HAP-1 (cell line): ENCODE results near the gene BTNL2.
"Not testable (repeated sequence)": the region's sequence is repeated elsewhere in the genome, so short reads cannot be mapped to it uniquely, and the experiment has no call there.

Experiments used
- DNase-seq, 2 experiments: peaks; one replicate each; pipeline ENCODE4 v3.0.0-alpha.2; 2016 to 2020; ENCODE audit warnings: low spot score in 2 of 2
- H3K27me3 ChIP-seq: fragments of 250-450 bp; sonication (Bioruptor Pico); 2 replicates; pipeline ENCODE4 v1.5.1; 2020; ENCODE audit warnings: low read depth, mild to moderate bottlenecking, moderate library complexity
- H3K36me3 ChIP-seq: fragments of 250-450 bp; sonication (Bioruptor Pico); replicated peaks from 2 replicates; pipeline ENCODE4 v1.5.1; 2020; ENCODE audit warnings: mild to moderate bottlenecking
- H3K4me1 ChIP-seq: fragments of 250-450 bp; sonication (Bioruptor Pico); 2 replicates; pipeline ENCODE4 v1.5.1; 2020; ENCODE audit warnings: mild to moderate bottlenecking
- H3K4me3 ChIP-seq: fragments of 250-450 bp; sonication (Bioruptor Pico); 2 replicates; pipeline ENCODE4 v1.5.1; 2020; ENCODE audit warnings: mild to moderate bottlenecking, moderate library complexity
- H3K9me3 ChIP-seq: fragments of 250-450 bp; sonication (Bioruptor Pico); 2 replicates; pipeline ENCODE4 v1.5.1; 2020; ENCODE audit warnings: mild to moderate bottlenecking, moderate library complexity
- in situ Hi-C: fragments of 300-500 bp; cut with MboI; formaldehyde crosslinking; loops from 3 replicates; pipeline ENCODE4 v1.14.3; 2020; ENCODE audit warnings: low sequenced_read_pairs, inconsistent platforms, mixed read lengths

The BTNL2 gene

GRCh38 chr6:32406857-32407256 lies at the start of gene BTNL2:
TSS of gene BTNL2 (minus strand) at chr6:32407181. CDS start at chr6:32407123, 58 bp downstream.
- no peaks in the 10 kb centered on the region for H3K4me1 ChIP-seq
- no peak for DNase-seq
- no peaks in the 10 kb centered on the region for H3K36me3 ChIP-seq
- no peaks in the 10 kb centered on the region for H3K9me3 ChIP-seq
- H3K4me3 ChIP-seq = no peak within 1 kb of the TSS
- H3K27me3 ChIP-seq = peaks cover 35% of the 10 kb centered on the region
- in situ Hi-C loops = no loop called here

- Histone ChIP-seq H3K4me3 (no peak overlapping the region), H3K4me1 (no peaks in the 10 kb centered on the region), H3K27me3 (no peaks in the 10 kb centered on the region; the same call in 1 of the 2 replicates), H3K36me3 (no peaks in the 10 kb centered on the region), H3K9me3 (no peaks in the 10 kb centered on the region)
- no peak for DNase-seq
- in situ Hi-C loops = no loop called here
These were observed 42.2 kb upstream of the BTNL2 start for GRCh38 chr6:32449088-32449736.

GRCh38 chr6:32447932-32448331 lies 41.0 kb upstream of the BTNL2 start:
- no peak for DNase-seq
- no peak overlapping the region for H3K4me3 ChIP-seq
- no peaks in the 10 kb centered on the region for H3K9me3 ChIP-seq
- H3K27me3 ChIP-seq = no peaks in the 10 kb centered on the region; the same call in 1 of the 2 replicates
- in situ Hi-C loops = no loop called here
- no peaks in the 10 kb centered on the region for H3K4me1 ChIP-seq
- H3K36me3 ChIP-seq = no peaks in the 10 kb centered on the region

- no peaks in the 10 kb centered on the region for H3K36me3 ChIP-seq
- no peaks in the 10 kb centered on the region for H3K4me1 ChIP-seq
- in situ Hi-C loops = no loop called here
- H3K4me3 ChIP-seq = no peak overlapping the region
- DNase-seq = no peak
- no peaks in the 10 kb centered on the region; the same call in 1 of the 2 replicates for H3K27me3 ChIP-seq
- H3K9me3 ChIP-seq = no peaks in the 10 kb centered on the region
These were observed 38.4 kb upstream of the BTNL2 start for GRCh38 chr6:32445321-32445854.

- Histone ChIP-seq H3K4me1 (no peaks in the 10 kb centered on the region), H3K36me3 (no peaks in the 10 kb centered on the region), H3K4me3 (no peak overlapping the region), H3K9me3 (no peaks in the 10 kb centered on the region), H3K27me3 (no peaks in the 10 kb centered on the region; the same call in 1 of the 2 replicates)
- in situ Hi-C loops = no loop called here
- no peak for DNase-seq
These were observed 37.5 kb upstream of the BTNL2 start for GRCh38 chr6:32444433-32444832.

- Histone ChIP-seq H3K27me3 (peaks cover 3% of the 10 kb centered on the region; the same call in 1 of the 2 replicates), H3K36me3 (no peaks in the 10 kb centered on the region), H3K9me3 (no peaks in the 10 kb centered on the region), H3K4me3 (no peak overlapping the region), H3K4me1 (no peaks in the 10 kb centered on the region)
- DNase-seq = no peak
- in situ Hi-C loops = no loop called here
These were observed 36.1 kb upstream of the BTNL2 start for GRCh38 chr6:32442977-32443552.

GRCh38 chr6:32442243-32442667 lies 35.3 kb upstream of the BTNL2 start:
- no peaks in the 10 kb centered on the region for H3K36me3 ChIP-seq
- H3K4me1 ChIP-seq = no peaks in the 10 kb centered on the region
- in situ Hi-C loops = no loop called here
- no peaks in the 10 kb centered on the region for H3K9me3 ChIP-seq
- H3K27me3 ChIP-seq = 0 out of 2 replicates have a peak, but pooled peaks cover 3% of the 10 kb centered on the region
- no peak for DNase-seq
- no peak overlapping the region for H3K4me3 ChIP-seq

GRCh38 chr6:32439602-32440214 lies 32.7 kb upstream of the BTNL2 start, which contains the start of gene HLA-DRA:
TSS of gene HLA-DRA (plus strand) at chr6:32439887. CDS start at chr6:32439951, 64 bp downstream.
- in situ Hi-C loops = no loop called here
- H3K9me3 ChIP-seq = no peaks in the 10 kb centered on the region
- no peaks in the 10 kb centered on the region for H3K36me3 ChIP-seq
- H3K27me3 ChIP-seq = 0 out of 2 replicates have a peak, but pooled peaks cover 3% of the 10 kb centered on the region
- no peak within 1 kb of the TSS for H3K4me3 ChIP-seq
- H3K4me1 ChIP-seq = no peaks in the 10 kb centered on the region
- DNase-seq = peak; percentile 28 to 39

GRCh38 chr6:32439139-32439538 lies 32.2 kb upstream of the BTNL2 start:
- in situ Hi-C loops = no loop called here
- no peaks in the 10 kb centered on the region for H3K36me3 ChIP-seq
- H3K4me1 ChIP-seq = no peaks in the 10 kb centered on the region
- H3K9me3 ChIP-seq = no peaks in the 10 kb centered on the region
- no peak for DNase-seq
- H3K27me3 ChIP-seq = 0 out of 2 replicates have a peak, but pooled peaks cover 5% of the 10 kb centered on the region
- H3K4me3 ChIP-seq = no peak overlapping the region

- 0 out of 2 replicates have a peak, but pooled peaks cover 5% of the 10 kb centered on the region for H3K27me3 ChIP-seq
- H3K4me3 ChIP-seq = no peak overlapping the region
- DNase-seq = no peak
- no peaks in the 10 kb centered on the region for H3K9me3 ChIP-seq
- in situ Hi-C loops = no loop called here
- no peaks in the 10 kb centered on the region for H3K4me1 ChIP-seq
- no peaks in the 10 kb centered on the region for H3K36me3 ChIP-seq
These were observed 30.2 kb upstream of the BTNL2 start for GRCh38 chr6:32436995-32437836.

GRCh38 chr6:32436186-32436585 lies 29.2 kb upstream of the BTNL2 start:
- DNase-seq = no peak
- Histone ChIP-seq H3K27me3 (0 out of 2 replicates have a peak, but pooled peaks cover 5% of the 10 kb centered on the region), H3K36me3 (no peaks in the 10 kb centered on the region), H3K4me3 (no peak overlapping the region), H3K4me1 (no peaks in the 10 kb centered on the region), H3K9me3 (no peaks in the 10 kb centered on the region)
- in situ Hi-C loops = no loop called here

GRCh38 chr6:32433950-32434349 lies 27.0 kb upstream of the BTNL2 start:
- in situ Hi-C loops, H3K4me1 ChIP-seq: not testable (repeated sequence)

GRCh38 chr6:32432050-32432450 lies 25.1 kb upstream of the BTNL2 start:
- in situ Hi-C loops = no loop called here
- Histone ChIP-seq H3K36me3 (no peaks in the 10 kb centered on the region), H3K9me3 (no peaks in the 10 kb centered on the region), H3K4me1 (no peaks in the 10 kb centered on the region), H3K4me3 (no peak overlapping the region), H3K27me3 (0 out of 2 replicates have a peak, but pooled peaks cover 2% of the 10 kb centered on the region)
- peak in 1 of 2 experiments; percentile 25 for DNase-seq

More at GRCh38 chr6:32433950-32434349, 27.0 kb upstream of the BTNL2 start:
- H3K4me3 ChIP-seq, DNase-seq, H3K36me3 ChIP-seq, H3K9me3 ChIP-seq, H3K27me3 ChIP-seq: not testable (repeated sequence)
